ENCODE measurements around the gene DPH7.
"Not testable (repeated sequence)": the region's sequence is repeated elsewhere in the genome, so short reads cannot be mapped to it uniquely, and the experiment has no call there.

The DPH7 gene

DNA sequence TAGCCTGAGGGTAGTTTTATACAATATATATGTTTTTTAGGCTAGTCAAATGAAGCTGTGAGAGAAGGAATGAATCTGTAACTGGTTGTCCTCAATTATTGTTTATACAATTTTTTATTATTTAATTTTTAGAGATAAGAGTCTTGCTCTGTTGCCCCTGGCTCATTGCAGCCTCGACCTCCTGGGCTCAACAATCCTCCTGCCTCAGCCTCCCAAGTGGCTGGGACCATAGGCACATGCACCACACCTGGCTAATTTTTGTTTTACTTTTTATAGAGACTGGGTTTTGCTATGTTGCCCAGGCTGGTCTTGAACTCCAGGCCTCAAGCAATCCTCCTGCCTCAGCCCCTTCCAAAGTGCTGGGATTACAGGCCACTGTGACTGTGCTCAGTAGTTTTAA, 24.4 kb downstream of the DPH7 start:
- H3K36me3 ChIP-seq (ENCODE audit: insufficient read depth, low read length), result peaks cover 35% of the 10 kb centered on the region
- no peaks in the 10 kb centered on the region for H4K20me1 ChIP-seq (ENCODE audit: insufficient read depth, low read length)
- peaks cover 7% of the 10 kb centered on the region; the same call in 1 of the 2 replicates for H3K79me2 ChIP-seq (ENCODE audit: insufficient read depth, low read length)
- no peak for ATAC-seq (ENCODE audit: insufficient read depth, low read depth)
- H3K27ac ChIP-seq (ENCODE audit: low read length), result no peak overlapping the region
- TF ChIP-seq EZH2 (IDR thresholded peaks at IDR 0.05; ENCODE audit: borderline replicate concordance, low read depth, low read length, severe bottlenecking) (no peak), CTCF (IDR thresholded peaks at IDR 0.05; ENCODE audit: borderline replicate concordance, extremely low read depth, low read length, poor library complexity, severe bottlenecking) (no peak)
- DNase-seq, result no peak
- H3K4me2 ChIP-seq (ENCODE audit: insufficient read depth, low read length), result no peak overlapping the region
- no peak overlapping the region for H3K9ac ChIP-seq (ENCODE audit: low read depth, low read length)
- H3K4me1 ChIP-seq (ENCODE audit: insufficient read depth, low read length), result peaks cover 17% of the 10 kb centered on the region
- no peak overlapping the region for H2AFZ ChIP-seq (ENCODE audit: low read depth, low read length)
- no peaks in the 10 kb centered on the region for H3K27me3 ChIP-seq (ENCODE audit: insufficient read depth, low read length, poor library complexity)
- H3K9me3 ChIP-seq (ENCODE audit: insufficient read depth, low read length, severe bottlenecking), result no peaks in the 10 kb centered on the region
- H3K4me3 ChIP-seq (ENCODE audit: low read depth in 1 of 2, low read length in 2 of 2), result no peak overlapping the region

GRCh38 chr9:137553654-137554053, 25.1 kb downstream of the DPH7 start:
- H4K20me1 ChIP-seq (ENCODE audit: insufficient read depth, low read length); H3K27me3 ChIP-seq (ENCODE audit: insufficient read depth, low read length, poor library complexity); H3K4me3 ChIP-seq (ENCODE audit: low read depth in 1 of 2, low read length in 2 of 2); ATAC-seq (ENCODE audit: insufficient read depth, low read depth); H3K9ac ChIP-seq (ENCODE audit: low read depth, low read length); H3K79me2 ChIP-seq (ENCODE audit: insufficient read depth, low read length); H2AFZ ChIP-seq (ENCODE audit: low read depth, low read length); H3K27ac ChIP-seq (ENCODE audit: low read length); DNase-seq; H3K9me3 ChIP-seq (ENCODE audit: insufficient read depth, low read length, severe bottlenecking); H3K4me2 ChIP-seq (ENCODE audit: insufficient read depth, low read length): not testable (repeated sequence)
- Histone ChIP-seq H3K36me3 (ENCODE audit: insufficient read depth, low read length) (peaks cover 35% of the 10 kb centered on the region), H3K4me1 (ENCODE audit: insufficient read depth, low read length) (peaks cover 17% of the 10 kb centered on the region)

- DNase-seq (peak; percentile 23), ATAC-seq (ENCODE audit: insufficient read depth, low read depth) (peak; percentile 22; the same call in 2 of the 3 replicates)
- H4K20me1 ChIP-seq (ENCODE audit: insufficient read depth, low read length), result peaks cover 2% of the 10 kb centered on the region; the same call in 1 of the 2 replicates
- H3K79me2 ChIP-seq (ENCODE audit: insufficient read depth, low read length), result peaks cover 7% of the 10 kb centered on the region; the same call in 1 of the 2 replicates
- no peaks in the 10 kb centered on the region for H3K27me3 ChIP-seq (ENCODE audit: insufficient read depth, low read length, poor library complexity)
- peaks cover 17% of the 10 kb centered on the region for H3K4me1 ChIP-seq (ENCODE audit: insufficient read depth, low read length)
- no peak for TF ChIP-seq CTCF (IDR thresholded peaks at IDR 0.05; ENCODE audit: borderline replicate concordance, extremely low read depth, low read length, poor library complexity, severe bottlenecking)
- no peak for TF ChIP-seq EZH2 (IDR thresholded peaks at IDR 0.05; ENCODE audit: borderline replicate concordance, low read depth, low read length, severe bottlenecking)
- H3K36me3 ChIP-seq (ENCODE audit: insufficient read depth, low read length), result peaks cover 26% of the 10 kb centered on the region
- H3K9ac ChIP-seq (ENCODE audit: low read depth, low read length), result peak overlapping the region; percentile 73
- peak overlapping the region; percentile 71 for H3K4me2 ChIP-seq (ENCODE audit: insufficient read depth, low read length)
- no peaks in the 10 kb centered on the region for H3K9me3 ChIP-seq (ENCODE audit: insufficient read depth, low read length, severe bottlenecking)
- H3K27ac ChIP-seq (ENCODE audit: low read length), result peak overlapping the region; percentile 57; the same call in 1 of the 2 replicates
- H2AFZ ChIP-seq (ENCODE audit: low read depth, low read length), result peak overlapping the region; percentile 83
- H3K4me3 ChIP-seq (ENCODE audit: low read depth in 1 of 2, low read length in 2 of 2), result peak overlapping the region; percentile 70 to 80; a peak in 3 of 4 replicates
Observed at GRCh38 chr9:137552022-137552768, 26.5 kb downstream of the DPH7 start.

DNA sequence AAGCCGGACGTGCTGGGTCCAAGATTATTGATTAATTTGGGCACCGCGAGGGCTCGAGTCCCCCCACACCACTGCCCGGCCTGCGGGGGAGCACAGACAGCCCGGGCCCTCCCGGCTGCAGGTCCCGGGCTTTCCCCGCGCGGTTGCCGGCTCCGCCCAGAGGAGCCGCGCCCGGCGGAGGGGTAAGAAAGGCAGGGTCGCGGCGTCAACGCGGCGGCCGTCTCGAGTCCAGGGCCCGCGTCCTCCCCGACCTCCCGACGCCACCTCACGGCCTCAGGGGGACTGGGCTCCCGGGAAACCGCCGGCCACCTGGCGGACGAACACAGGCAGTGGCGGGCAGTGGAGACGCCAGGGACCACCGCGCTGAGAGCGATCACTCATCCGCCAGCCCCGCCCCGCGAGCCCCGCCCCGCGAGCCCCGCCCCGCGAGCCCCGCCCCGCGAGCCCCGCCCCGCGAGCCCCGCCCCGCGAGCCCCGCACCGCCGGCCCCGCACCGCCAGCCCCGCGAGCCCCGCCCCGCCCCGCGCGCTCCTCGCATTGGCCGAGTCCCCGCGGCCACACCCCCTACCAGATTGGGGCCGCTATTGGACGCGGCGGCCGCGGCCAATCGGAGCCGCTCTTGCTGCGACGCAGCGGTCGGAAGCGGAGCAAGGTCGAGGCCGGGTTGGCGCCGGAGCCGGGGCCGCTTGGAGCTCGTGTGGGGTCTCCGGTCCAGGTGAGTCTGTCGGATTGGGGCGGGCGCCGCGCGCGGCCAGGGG, 27.3 kb downstream of the DPH7 start, which contains the start of gene MRPL41:
MRPL41 (plus strand) TSS at position 616 of the 758 bp plus-strand sequence. CDS start 203 bp downstream, outside the sequence.
- no peak for TF ChIP-seq CTCF (IDR thresholded peaks at IDR 0.05; ENCODE audit: borderline replicate concordance, extremely low read depth, low read length, poor library complexity, severe bottlenecking)
- TF ChIP-seq EZH2 (IDR thresholded peaks at IDR 0.05; ENCODE audit: borderline replicate concordance, low read depth, low read length, severe bottlenecking), result no peak
- ATAC-seq (ENCODE audit: insufficient read depth, low read depth), result peak; percentile 91
- Histone ChIP-seq H2AFZ (ENCODE audit: low read depth, low read length) (peak within 1 kb of the TSS; percentile 83), H3K9ac (ENCODE audit: low read depth, low read length) (peak within 1 kb of the TSS; percentile 73), H3K79me2 (ENCODE audit: insufficient read depth, low read length) (peaks cover 7% of the 10 kb centered on the region; the same call in 1 of the 2 replicates), H3K4me2 (ENCODE audit: insufficient read depth, low read length) (peak within 1 kb of the TSS; percentile 71), H3K9me3 (ENCODE audit: insufficient read depth, low read length, severe bottlenecking) (no peaks in the 10 kb centered on the region), H3K4me1 (ENCODE audit: insufficient read depth, low read length) (peaks cover 17% of the 10 kb centered on the region), H4K20me1 (ENCODE audit: insufficient read depth, low read length) (peaks cover 5% of the 10 kb centered on the region; the same call in 1 of the 2 replicates), H3K27me3 (ENCODE audit: insufficient read depth, low read length, poor library complexity) (no peaks in the 10 kb centered on the region), H3K27ac (ENCODE audit: low read length) (peak within 1 kb of the TSS; percentile 57; the same call in 1 of the 2 replicates), H3K36me3 (ENCODE audit: insufficient read depth, low read length) (peaks cover 21% of the 10 kb centered on the region), H3K4me3 (ENCODE audit: low read depth in 1 of 2, low read length in 2 of 2) (peak within 1 kb of the TSS; percentile 70 to 80; a peak in 3 of 4 replicates)
- DNase-seq, result peak; percentile 79

- DNase-seq; H3K9me3 ChIP-seq (ENCODE audit: insufficient read depth, low read length, severe bottlenecking); H4K20me1 ChIP-seq (ENCODE audit: insufficient read depth, low read length); H3K27ac ChIP-seq (ENCODE audit: low read length); ATAC-seq (ENCODE audit: insufficient read depth, low read depth); H3K79me2 ChIP-seq (ENCODE audit: insufficient read depth, low read length); H3K27me3 ChIP-seq (ENCODE audit: insufficient read depth, low read length, poor library complexity): not testable (repeated sequence)
- H3K9ac ChIP-seq (ENCODE audit: low read depth, low read length), result peak overlapping the region; percentile 60
- H3K4me2 ChIP-seq (ENCODE audit: insufficient read depth, low read length), result peak overlapping the region; percentile 70
- H3K4me3 ChIP-seq (ENCODE audit: low read depth in 1 of 2, low read length in 2 of 2), result peak overlapping the region; percentile 23 to 58; a peak in 3 of 4 replicates
- H2AFZ ChIP-seq (ENCODE audit: low read depth, low read length), result peak overlapping the region; percentile 76
- peaks cover 17% of the 10 kb centered on the region for H3K4me1 ChIP-seq (ENCODE audit: insufficient read depth, low read length)
- H3K36me3 ChIP-seq (ENCODE audit: insufficient read depth, low read length), result peaks cover 16% of the 10 kb centered on the region
Observed at GRCh38 chr9:137550958-137551263, 27.8 kb downstream of the DPH7 start.

Data from DND-41 (cell line).